Measurements from ENCODE around the gene DOCK1. TPM values are rescaled to one million over a fixed set of nuclear protein-coding genes. Genes with fewer than 3 reads are reported as not detected.

Gene DOCK1
- total and polyA plus RNA-seq, 2 experiments from 2014 or later = 22.8 to 45.6 TPM

- Histone ChIP-seq H3K4me3 (no peak overlapping the region), H3K27me3 (replicated peaks; ENCODE audit: insufficient read depth) (no peaks in the 10 kb centered on the region), H3K79me2 (ENCODE audit: insufficient read depth) (no peaks in the 10 kb centered on the region), H3K9me3 (ENCODE audit: low read depth) (no peaks in the 10 kb centered on the region), H3K36me3 (ENCODE audit: low read depth) (peaks cover 2% of the 10 kb centered on the region; the same call in 1 of the 2 replicates), H3K9ac (no peak overlapping the region), H3K4me2 (ENCODE audit: unreplicated experiment) (no peak overlapping the region), H3K9me2 (ENCODE audit: insufficient read depth) (no peaks in the 10 kb centered on the region), H3K4me1 (ENCODE audit: insufficient read depth) (no peaks in the 10 kb centered on the region), H2AFZ (no peak overlapping the region), H3K27ac (no peak overlapping the region), H4K20me1 (ENCODE audit: insufficient read depth) (peaks cover 3% of the 10 kb centered on the region; the same call in 1 of the 2 replicates), H3F3A (ENCODE audit: insufficient read depth) (no peaks in the 10 kb centered on the region)
- 97 to 98% methylated on average over 10 of the region's 10 CpGs for WGBS, 2 experiments (ENCODE audit: low coverage in 1 of 2, low lambda C conversion rate in 2 of 2, missing lambda C conversion rate in 2 of 2)
- in situ Hi-C loops (cut with MboI) = no loop called here
- no peak for DNase-seq
- TF ChIP-seq EZH2phosphoT487 (IDR thresholded peaks at IDR 0.05; ENCODE audit: insufficient read depth, low read depth) = no peak
These were observed 176.7 kb downstream of the DOCK1 start for GRCh38 chr10:127081851-127082345.

DNA sequence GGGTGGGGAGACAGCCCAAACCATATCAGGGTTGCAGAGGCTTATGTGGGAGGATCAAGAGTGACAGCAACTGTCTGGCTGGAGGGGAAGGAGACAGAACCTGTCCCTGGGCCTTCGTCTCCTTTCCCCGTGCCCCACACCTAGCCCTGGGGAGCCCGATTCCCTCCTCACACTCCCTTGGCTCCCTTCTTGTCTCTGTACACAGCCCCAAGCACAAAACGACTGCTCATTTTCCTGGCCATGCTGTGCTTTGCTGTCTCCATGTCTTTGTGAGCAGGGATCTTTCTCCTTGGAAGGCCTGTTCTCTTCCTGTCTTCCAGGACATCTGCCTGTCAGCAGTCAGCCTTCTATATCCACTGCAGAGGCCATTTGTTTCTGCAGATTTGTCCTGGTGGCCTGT is 177.4 kb downstream of the DOCK1 start:
- no peak for DNase-seq
- TF ChIP-seq EZH2phosphoT487 (IDR thresholded peaks at IDR 0.05; ENCODE audit: insufficient read depth, low read depth) = no peak
- no peak for TF ChIP-seq EZH2 (IDR thresholded peaks at IDR 0.05; ENCODE audit: insufficient read depth, poor library complexity, severe bottlenecking)
- Histone ChIP-seq H3K4me3 (no peak overlapping the region), H3K4me2 (ENCODE audit: unreplicated experiment) (no peak overlapping the region), H3K36me3 (ENCODE audit: low read depth) (peaks cover 2% of the 10 kb centered on the region; the same call in 1 of the 2 replicates), H3K79me2 (ENCODE audit: insufficient read depth) (no peaks in the 10 kb centered on the region), H3K9ac (no peak overlapping the region), H4K20me1 (ENCODE audit: insufficient read depth) (peaks cover 3% of the 10 kb centered on the region; the same call in 1 of the 2 replicates), H2AFZ (no peak overlapping the region), H3K27me3 (replicated peaks; ENCODE audit: insufficient read depth) (no peaks in the 10 kb centered on the region), H3K9me2 (ENCODE audit: insufficient read depth) (no peaks in the 10 kb centered on the region), H3F3A (ENCODE audit: insufficient read depth) (no peaks in the 10 kb centered on the region), H3K4me1 (ENCODE audit: insufficient read depth) (no peaks in the 10 kb centered on the region), H3K27ac (no peak overlapping the region), H3K9me3 (ENCODE audit: low read depth) (no peaks in the 10 kb centered on the region)
- in situ Hi-C loops (cut with MboI) = no loop called here
- WGBS, 2 experiments (ENCODE audit: low coverage in 1 of 2, low lambda C conversion rate in 2 of 2, missing lambda C conversion rate in 2 of 2) = 82 to 87% methylated on average over 4 of the region's 4 CpGs

- no peaks in the 10 kb centered on the region for H3K9me3 ChIP-seq (ENCODE audit: low read depth)
- H3K4me1 ChIP-seq (ENCODE audit: insufficient read depth) = no peaks in the 10 kb centered on the region
- no peak overlapping the region for H3K9ac ChIP-seq
- H3K4me3 ChIP-seq = no peak overlapping the region
- DNase-seq = no peak
- H3K27me3 ChIP-seq (replicated peaks; ENCODE audit: insufficient read depth) = no peaks in the 10 kb centered on the region
- peaks cover 3% of the 10 kb centered on the region; the same call in 1 of the 2 replicates for H4K20me1 ChIP-seq (ENCODE audit: insufficient read depth)
- no peak overlapping the region for H3K4me2 ChIP-seq (ENCODE audit: unreplicated experiment)
- no peaks in the 10 kb centered on the region for H3K79me2 ChIP-seq (ENCODE audit: insufficient read depth)
- TF ChIP-seq EZH2 (IDR thresholded peaks at IDR 0.05; ENCODE audit: insufficient read depth, poor library complexity, severe bottlenecking) (no peak), EZH2phosphoT487 (IDR thresholded peaks at IDR 0.05; ENCODE audit: insufficient read depth, low read depth) (no peak)
- H3K9me2 ChIP-seq (ENCODE audit: insufficient read depth) = no peaks in the 10 kb centered on the region
- H3F3A ChIP-seq (ENCODE audit: insufficient read depth) = no peaks in the 10 kb centered on the region
- H3K27ac ChIP-seq = no peak overlapping the region
- H3K36me3 ChIP-seq (ENCODE audit: low read depth) = no peaks in the 10 kb centered on the region
- in situ Hi-C loops (cut with MboI) = no loop called here
- WGBS, 2 experiments (ENCODE audit: low coverage in 1 of 2, low lambda C conversion rate in 2 of 2, missing lambda C conversion rate in 2 of 2) = 86 to 89% methylated on average over 4 to 5 of the region's 5 CpGs
- no peak overlapping the region for H2AFZ ChIP-seq
These were observed 180.7 kb downstream of the DOCK1 start for GRCh38 chr10:127085957-127086356.

GRCh38 chr10:127088908-127089307 is 183.7 kb downstream of the DOCK1 start:
- H3K9ac ChIP-seq = no peak overlapping the region
- no peaks in the 10 kb centered on the region for H3F3A ChIP-seq (ENCODE audit: insufficient read depth)
- in situ Hi-C loops (cut with MboI) = no loop called here
- H3K9me3 ChIP-seq (ENCODE audit: low read depth) = no peaks in the 10 kb centered on the region
- peaks cover 3% of the 10 kb centered on the region; the same call in 1 of the 2 replicates for H4K20me1 ChIP-seq (ENCODE audit: insufficient read depth)
- no peak overlapping the region for H3K4me3 ChIP-seq
- H3K4me1 ChIP-seq (ENCODE audit: insufficient read depth) = no peaks in the 10 kb centered on the region
- no peaks in the 10 kb centered on the region for H3K9me2 ChIP-seq (ENCODE audit: insufficient read depth)
- TF ChIP-seq EZH2phosphoT487 (IDR thresholded peaks at IDR 0.05; ENCODE audit: insufficient read depth, low read depth) (no peak), EZH2 (IDR thresholded peaks at IDR 0.05; ENCODE audit: insufficient read depth, poor library complexity, severe bottlenecking) (no peak)
- H3K27ac ChIP-seq = no peak overlapping the region
- H2AFZ ChIP-seq = no peak overlapping the region
- DNase-seq = no peak
- H3K36me3 ChIP-seq (ENCODE audit: low read depth) = no peaks in the 10 kb centered on the region; the same call in 1 of the 2 replicates
- WGBS, 2 experiments (ENCODE audit: low coverage in 1 of 2, low lambda C conversion rate in 2 of 2, missing lambda C conversion rate in 2 of 2) = 96 to 97% methylated on average over 10 of the region's 10 CpGs
- no peaks in the 10 kb centered on the region for H3K27me3 ChIP-seq (replicated peaks; ENCODE audit: insufficient read depth)
- no peak overlapping the region for H3K4me2 ChIP-seq (ENCODE audit: unreplicated experiment)
- no peaks in the 10 kb centered on the region for H3K79me2 ChIP-seq (ENCODE audit: insufficient read depth)
